Measurements from ENCODE around the gene TNS1. TPM values are rescaled to one million over a fixed set of nuclear protein-coding genes. Genes with fewer than 3 reads are reported as not detected.

The TNS1 gene
- total RNA-seq, 2 donors from 2014 or later, result 3.3 to 4.2 TPM

DNA sequence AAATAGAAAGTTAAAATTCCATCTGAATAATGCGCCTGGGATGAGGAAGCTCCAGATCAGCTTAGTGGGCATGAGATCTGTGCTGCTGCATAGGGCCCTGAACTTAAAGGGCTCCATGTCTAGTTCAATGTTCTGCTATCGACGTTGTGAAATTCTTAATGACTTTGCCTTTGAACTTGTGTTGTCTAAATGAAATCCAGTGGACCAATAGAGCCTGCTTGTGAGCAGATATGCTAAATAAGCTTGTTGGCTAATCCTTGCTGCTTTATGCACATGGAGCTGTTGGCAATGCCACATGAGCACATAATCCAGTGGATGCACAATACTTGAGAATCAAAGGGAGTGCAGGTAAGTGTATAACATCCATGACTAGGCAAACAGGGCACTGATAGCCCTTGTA lies 228.6 kb downstream of the TNS1 start:
- H3K4me1 ChIP-seq (ENCODE audit: control insufficient read depth, insufficient read depth, low read length), result no peaks in the 10 kb centered on the region
- TF ChIP-seq, protein P1, sequence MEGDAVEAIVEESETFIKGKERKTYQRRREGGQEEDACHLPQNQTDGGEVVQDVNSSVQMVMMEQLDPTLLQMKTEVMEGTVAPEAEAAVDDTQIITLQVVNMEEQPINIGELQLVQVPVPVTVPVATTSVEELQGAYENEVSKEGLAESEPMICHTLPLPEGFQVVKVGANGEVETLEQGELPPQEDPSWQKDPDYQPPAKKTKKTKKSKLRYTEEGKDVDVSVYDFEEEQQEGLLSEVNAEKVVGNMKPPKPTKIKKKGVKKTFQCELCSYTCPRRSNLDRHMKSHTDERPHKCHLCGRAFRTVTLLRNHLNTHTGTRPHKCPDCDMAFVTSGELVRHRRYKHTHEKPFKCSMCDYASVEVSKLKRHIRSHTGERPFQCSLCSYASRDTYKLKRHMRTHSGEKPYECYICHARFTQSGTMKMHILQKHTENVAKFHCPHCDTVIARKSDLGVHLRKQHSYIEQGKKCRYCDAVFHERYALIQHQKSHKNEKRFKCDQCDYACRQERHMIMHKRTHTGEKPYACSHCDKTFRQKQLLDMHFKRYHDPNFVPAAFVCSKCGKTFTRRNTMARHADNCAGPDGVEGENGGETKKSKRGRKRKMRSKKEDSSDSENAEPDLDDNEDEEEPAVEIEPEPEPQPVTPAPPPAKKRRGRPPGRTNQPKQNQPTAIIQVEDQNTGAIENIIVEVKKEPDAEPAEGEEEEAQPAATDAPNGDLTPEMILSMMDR (conservative IDR thresholded peaks at IDR 0.05), result no peak
- H3K4me3 Mint-ChIP-seq, result no peak overlapping the region
- H3K27me3 ChIP-seq (ENCODE audit: control insufficient read depth, insufficient read depth, low read length, poor library complexity, severe bottlenecking), result peaks cover 18% of the 10 kb centered on the region
- DNase-seq, result no peak
- WGBS, 2 experiments (ENCODE audit: insufficient coverage in 1 of 2, insufficient read length in 1 of 2), result 92 to 94% methylated on average over 3 of the region's 3 CpGs
- H3K4me3 ChIP-seq (ENCODE audit: low read length), result no peak overlapping the region
- H3K9me3 ChIP-seq (ENCODE audit: control insufficient read depth, low read length), result no peaks in the 10 kb centered on the region
- no peaks in the 10 kb centered on the region for H3K4me1 Mint-ChIP-seq
- H3K9ac ChIP-seq (ENCODE audit: extremely low read depth, low read length, poor library complexity, severe bottlenecking), result no peak overlapping the region
- H3K27ac ChIP-seq (ENCODE audit: low read depth, low read length), result no peak overlapping the region
- peaks cover 16% of the 10 kb centered on the region for H3K27me3 Mint-ChIP-seq (ENCODE audit: insufficient read depth)
- H3K9me3 Mint-ChIP-seq, result no peaks in the 10 kb centered on the region
- H3K36me3 Mint-ChIP-seq (ENCODE audit: low read depth), result no peaks in the 10 kb centered on the region
- no peak overlapping the region for H3K27ac Mint-ChIP-seq
- H3K36me3 ChIP-seq (ENCODE audit: control insufficient read depth, insufficient read depth, low read length), result no peaks in the 10 kb centered on the region

DNA sequence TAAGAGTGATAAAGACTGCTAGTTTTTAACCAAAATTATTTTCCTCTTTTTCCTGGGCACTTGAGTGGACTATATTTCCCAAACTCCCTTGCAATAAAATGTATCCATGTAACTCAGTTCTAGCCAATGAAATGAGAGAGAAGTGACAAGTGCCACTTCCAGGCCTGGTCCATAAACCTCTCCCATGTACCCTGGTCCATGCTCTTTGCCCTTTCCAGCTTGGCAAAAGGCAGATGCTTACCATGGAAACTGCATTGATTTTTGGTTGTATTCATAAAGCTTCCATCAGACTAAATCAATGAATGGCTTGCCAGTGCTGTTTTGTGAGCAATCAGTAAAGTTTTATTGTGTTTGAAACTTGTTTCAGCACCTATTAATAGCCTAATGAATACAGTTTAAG lies 229.3 kb downstream of the TNS1 start:
- Histone ChIP-seq H3K4me3 (ENCODE audit: low read length) (no peak overlapping the region), H3K9ac (ENCODE audit: extremely low read depth, low read length, poor library complexity, severe bottlenecking) (no peak overlapping the region), H3K36me3 (ENCODE audit: control insufficient read depth, insufficient read depth, low read length) (no peaks in the 10 kb centered on the region), H3K27ac (ENCODE audit: low read depth, low read length) (no peak overlapping the region), H3K27me3 (ENCODE audit: control insufficient read depth, insufficient read depth, low read length, poor library complexity, severe bottlenecking) (peaks cover 18% of the 10 kb centered on the region), H3K4me1 (ENCODE audit: control insufficient read depth, insufficient read depth, low read length) (no peaks in the 10 kb centered on the region), H3K9me3 (ENCODE audit: control insufficient read depth, low read length) (no peaks in the 10 kb centered on the region)
- Mint-ChIP-seq H3K36me3 (ENCODE audit: low read depth) (no peaks in the 10 kb centered on the region), H3K4me1 (no peaks in the 10 kb centered on the region), H3K9me3 (no peaks in the 10 kb centered on the region), H3K27ac (no peak overlapping the region), H3K27me3 (ENCODE audit: insufficient read depth) (peaks cover 19% of the 10 kb centered on the region), H3K4me3 (no peak overlapping the region)
- TF ChIP-seq, protein P1 (conservative IDR thresholded peaks at IDR 0.05), result no peak
- no peak for DNase-seq

DNA sequence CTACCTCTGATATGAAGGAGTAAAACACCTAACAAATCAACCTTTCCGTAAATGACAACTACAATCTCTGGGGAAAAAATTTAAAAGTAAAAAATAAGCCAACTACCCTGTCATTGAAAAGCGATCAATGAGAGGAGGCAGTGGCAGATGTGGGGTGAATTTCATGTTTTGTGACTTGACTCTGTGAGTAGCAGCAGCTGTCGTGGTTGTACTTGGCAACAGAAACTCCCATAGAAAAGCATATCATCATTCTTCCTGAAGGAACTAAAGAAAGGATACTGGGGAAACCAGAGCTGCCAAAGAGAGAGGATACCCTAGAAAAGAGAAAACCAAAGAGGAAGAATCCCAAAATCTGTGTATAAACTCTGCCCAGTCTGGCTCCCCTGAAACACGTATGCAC lies 236.4 kb downstream of the TNS1 start:
- no peak for DNase-seq
- Mint-ChIP-seq H3K4me3 (no peak overlapping the region), H3K27me3 (ENCODE audit: insufficient read depth) (peaks cover 25% of the 10 kb centered on the region), H3K27ac (no peak overlapping the region), H3K36me3 (ENCODE audit: low read depth) (no peaks in the 10 kb centered on the region), H3K9me3 (peaks cover 25% of the 10 kb centered on the region), H3K4me1 (no peaks in the 10 kb centered on the region)
- Histone ChIP-seq H3K9me3 (ENCODE audit: control insufficient read depth, low read length) (peaks cover 22% of the 10 kb centered on the region), H3K4me1 (ENCODE audit: control insufficient read depth, insufficient read depth, low read length) (no peaks in the 10 kb centered on the region), H3K36me3 (ENCODE audit: control insufficient read depth, insufficient read depth, low read length) (no peaks in the 10 kb centered on the region), H3K4me3 (ENCODE audit: low read length) (no peak overlapping the region), H3K9ac (ENCODE audit: extremely low read depth, low read length, poor library complexity, severe bottlenecking) (no peak overlapping the region), H3K27ac (ENCODE audit: low read depth, low read length) (no peak overlapping the region), H3K27me3 (ENCODE audit: control insufficient read depth, insufficient read depth, low read length, poor library complexity, severe bottlenecking) (peaks cover 8% of the 10 kb centered on the region)
- WGBS, 2 experiments (ENCODE audit: insufficient coverage in 1 of 2, insufficient read length in 1 of 2), result 88 to 93% methylated on average over 2 to 4 of the region's 4 CpGs
- TF ChIP-seq, protein P1 (conservative IDR thresholded peaks at IDR 0.05), result no peak
